HCT116 (cell line): ENCODE measurements around the gene FOXD2. TPM values are rescaled to one million over a fixed set of nuclear protein-coding genes. Genes with fewer than 3 reads are reported as not detected.

Source experiments
- ATAC-seq: fragments of 200-7000 bp; cut with Tn5 transposase; 2 replicates; pipeline ENCODE4 v1.9.1; 2020; ENCODE audit warnings: mild to moderate bottlenecking, moderate library complexity
- BruUV-seq: library from RNA; stranded (reverse); fragments of 400-500 nt; replicated peaks from 2 replicates; lab custom pipeline; 2021; lab: Mats Ljungman, UMichigan
- CTCF ChIA-PET: fragments of 300-600 bp; sonication (Branson Sonifier 250); formaldehyde crosslinking; loops from one replicate; lab custom pipeline; 2021; ENCODE audit warnings: antibody characterized with exemption; lab: Charles Lee
- POLR2A ChIA-PET: fragments of 300-600, 350-600 bp; sonication (Branson Sonifier 250); formaldehyde crosslinking; loops from one replicate; lab custom pipeline; 2021; ENCODE audit warnings: antibody characterized with exemption; lab: Charles Lee
- RAD21 ChIA-PET, 2 experiments: fragments of 300-600 bp; sonication (Branson Sonifier 250); formaldehyde crosslinking; loops; one replicate each; lab custom pipeline; 2023; ENCODE audit warnings: low total read pairs in 2 of 2; ENCODE audit not compliant: uncharacterized antibody in 2 of 2, unreplicated experiment in 2 of 2, low non-redundant PET in 1 of 2; lab: Charles Lee
- DNase-seq: peaks from one replicate; pipeline ENCODE4 v3.0.0-alpha.2; 2010; ENCODE audit warnings: low read depth, low spot score
- H2AFZ ChIP-seq: fragments of 200-600 bp; shearing (Covaris generic), sonication (generic); 2 replicates; pipeline ENCODE4 v1.6.1; 2017; ENCODE audit warnings: low read depth, mixed run types, mixed read lengths, antibody characterized with exemption, low read length; ENCODE audit not compliant: poor library complexity, severe bottlenecking
- H3K27ac ChIP-seq: 2 replicates; pipeline ENCODE4 v1.5.1; 2012; ENCODE audit warnings: low read depth, low read length
- H3K27me3 ChIP-seq: fragments of 200-600 bp; sonication (generic); 2 replicates; pipeline ENCODE4 v1.6.1; 2016; ENCODE audit warnings: mixed run types, low read length, mixed read lengths; ENCODE audit not compliant: insufficient read depth
- H3K36me3 ChIP-seq, 2 experiments: fragments of 200-500 bp in 1 of 2; fragments of 200-600 bp in 1 of 2; sonication (Bioruptor generic) in 1 of 2; sonication (generic) in 1 of 2; 2 replicates each; pipeline versions ENCODE4 v1.5.1 to v1.6.1; 2014 to 2016; ENCODE audit warnings: low read length in 2 of 2, inconsistent platforms in 1 of 2, mixed read lengths in 1 of 2, mixed run types in 1 of 2; ENCODE audit not compliant: insufficient read depth in 2 of 2, control insufficient read depth in 1 of 2
- H3K4me1 ChIP-seq, 2 experiments: fragments of 200-600 bp in 1 of 2; sonication (generic) in 1 of 2; 2 replicates each; pipeline versions ENCODE4 v1.5.1 to v1.6.1; 2012 to 2017; ENCODE audit warnings: low read length in 2 of 2, inconsistent platforms in 1 of 2, mild to moderate bottlenecking in 1 of 2, mixed read lengths in 1 of 2, mixed run types in 1 of 2, moderate library complexity in 1 of 2; ENCODE audit not compliant: insufficient read depth in 2 of 2, control insufficient read depth in 1 of 2
- H3K4me2 ChIP-seq: fragments of 200-600 bp; sonication (generic); 2 replicates; pipeline ENCODE4 v1.6.1; 2017; ENCODE audit warnings: mixed run types, low read length, mixed read lengths
- H3K4me3 ChIP-seq, 2 experiments: fragments of 200-600 bp in 1 of 2; sonication (generic) in 1 of 2; replicated peaks in 1 of 2; 2 replicates each; pipeline ENCODE4 v1.5.1; 2011 to 2016; ENCODE audit warnings: low read length in 2 of 2, control low read depth in 1 of 2, low read depth in 1 of 2, mild to moderate bottlenecking in 1 of 2, mixed read lengths in 1 of 2, mixed run types in 1 of 2
- H3K79me2 ChIP-seq: fragments of 200-600 bp; sonication (generic); 2 replicates; pipeline ENCODE4 v1.6.1; 2017; ENCODE audit warnings: mild to moderate bottlenecking, mixed run types, low read length, moderate library complexity, mixed read lengths; ENCODE audit not compliant: insufficient read depth
- H3K9ac ChIP-seq: fragments of 200-600 bp; sonication (generic); 2 replicates; pipeline ENCODE4 v1.6.1; 2016; ENCODE audit warnings: low read length, mixed read lengths
- H3K9me2 ChIP-seq: fragments of 200-600 bp; sonication (generic), shearing (Covaris generic); 2 replicates; pipeline ENCODE4 v1.6.1; 2017; ENCODE audit warnings: mixed run types, mild to moderate bottlenecking, moderate library complexity; ENCODE audit not compliant: insufficient read depth
- H3K9me3 ChIP-seq, 2 experiments: fragments of 200-500 bp in 1 of 2; fragments of 200-600 bp in 1 of 2; sonication (Bioruptor generic) in 1 of 2; sonication (generic) in 1 of 2; 2 replicates each; pipeline ENCODE4 v1.6.1; 2014 to 2017; ENCODE audit warnings: low read length in 2 of 2, mixed read lengths in 2 of 2, inconsistent platforms in 1 of 2, low read depth in 1 of 2, mild to moderate bottlenecking in 1 of 2, mixed run types in 1 of 2, moderate library complexity in 1 of 2; ENCODE audit not compliant: control insufficient read depth in 1 of 2, insufficient read depth in 1 of 2
- H4K20me1 ChIP-seq: fragments of 200-600 bp; sonication (generic), shearing (Covaris generic); 2 replicates; pipeline ENCODE4 v1.6.1; 2017; ENCODE audit warnings: mixed run types, mild to moderate bottlenecking, moderate library complexity; ENCODE audit not compliant: insufficient read depth
- ATF3 ChIP-seq: IDR thresholded peaks from 2 replicates; pipeline ENCODE4 v1.6.1; 2012
- CBX3 ChIP-seq: IDR thresholded peaks from 2 replicates; pipeline ENCODE4 v1.6.1; 2012; ENCODE audit warnings: low read depth
- CEBPB ChIP-seq: IDR thresholded peaks from 2 replicates; pipeline ENCODE4 v1.6.1; 2012; ENCODE audit warnings: low read depth
- EGR1 ChIP-seq: IDR thresholded peaks from 2 replicates; pipeline ENCODE4 v1.6.1; 2012; ENCODE audit warnings: low read depth
- ELF1 ChIP-seq: IDR thresholded peaks from 2 replicates; pipeline ENCODE4 v1.6.1; 2012; ENCODE audit warnings: low read depth, borderline replicate concordance
- EZH2 ChIP-seq: fragments of 200-600 bp; sonication (generic); IDR thresholded peaks from 2 replicates; pipeline ENCODE4 v1.6.1; 2017; ENCODE audit warnings: antibody characterized with exemption, mixed run types
- EZH2phosphoT487 ChIP-seq: fragments of 200-600 bp; IDR thresholded peaks from 2 replicates; pipeline ENCODE4 v1.6.1; 2018; ENCODE audit warnings: antibody characterized with exemption, borderline replicate concordance
- FOSL1 ChIP-seq: IDR thresholded peaks from 2 replicates; pipeline ENCODE4 v1.6.1; 2012; ENCODE audit warnings: low read depth
- MAX ChIP-seq: IDR thresholded peaks from 2 replicates; pipeline ENCODE4 v1.6.1; 2012
- POLR2A ChIP-seq: IDR thresholded peaks from 2 replicates; pipeline ENCODE4 v1.7.0; 2011; ENCODE audit warnings: borderline replicate concordance; ENCODE audit not compliant: insufficient read depth, insufficient read length; ENCODE audit errors: extremely low read depth
- RAD21 ChIP-seq: IDR thresholded peaks from 2 replicates; pipeline ENCODE4 v1.6.1; 2012; ENCODE audit warnings: low read depth, mild to moderate bottlenecking
- REST ChIP-seq: IDR thresholded peaks from 2 replicates; pipeline ENCODE4 v1.6.1; 2012; ENCODE audit warnings: low read depth
- SP1 ChIP-seq: IDR thresholded peaks from 2 replicates; pipeline ENCODE4 v1.6.1; 2012; ENCODE audit warnings: low read depth
- SRF ChIP-seq: IDR thresholded peaks from 2 replicates; pipeline ENCODE4 v1.6.1; 2012; ENCODE audit warnings: low read depth
- TCF7L2 ChIP-seq: IDR thresholded peaks from 2 replicates; pipeline ENCODE4 v1.7.0; 2011; ENCODE audit warnings: borderline replicate concordance, inconsistent platforms; ENCODE audit not compliant: insufficient read depth, insufficient read length; ENCODE audit errors: extremely low read depth
- intact Hi-C: fragments of 100-400 bp; cut with micrococcal nuclease; formaldehyde crosslinking; loops from 2 replicates; pipeline ENCODE4 v1.10.0; 2022
- total RNA-seq: library from RNA; stranded (reverse); gene quantifications from one replicate; pipeline ENCODE4 v1.2.1, GENCODE V29; 2021; ENCODE audit not compliant: unreplicated experiment
- TF ChIP-seq, protein P1 (sequence below): IDR thresholded peaks from 2 replicates; pipeline ENCODE4 v1.6.1; 2011; ENCODE audit warnings: mild to moderate bottlenecking, low read length, moderate library complexity; ENCODE audit not compliant: insufficient replicate concordance; ENCODE audit errors: extremely low read depth

The FOXD2 gene
- total RNA-seq, 1 experiment from 2014 or later = 1.9 TPM

DNA sequence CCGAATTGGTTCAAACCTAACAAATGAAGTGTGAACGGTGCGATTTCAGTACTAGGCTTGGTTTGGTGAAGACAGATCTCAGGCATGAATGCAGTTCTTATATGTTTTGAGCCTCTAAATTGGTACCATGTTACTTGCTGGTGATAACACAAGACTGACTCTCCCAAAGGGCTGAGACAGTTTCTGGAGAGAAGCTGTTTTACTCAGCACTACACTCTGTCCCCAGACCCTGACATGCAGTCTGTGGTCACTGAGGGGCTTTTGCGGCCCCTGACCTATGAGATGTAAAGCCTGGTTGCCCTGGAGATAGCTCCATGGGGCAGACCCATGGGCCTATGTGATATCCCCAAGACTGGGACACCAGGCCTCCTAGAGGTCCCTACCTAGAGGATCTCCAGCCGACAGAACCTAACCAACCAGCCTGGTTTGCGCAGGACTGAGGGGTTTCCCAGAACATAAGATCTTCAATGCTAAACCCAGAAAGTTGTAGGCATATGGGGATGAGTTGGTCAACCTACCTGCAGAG, 41.1 kb upstream of the FOXD2 start:
- H4K20me1 ChIP-seq = no peaks in the 10 kb centered on the region
- H3K79me2 ChIP-seq = no peaks in the 10 kb centered on the region
- H2AFZ ChIP-seq = no peak overlapping the region
- ChIA-PET POLR2A (no interaction called here), CTCF (no interaction called here), RAD21 (no interaction called here)
- no peaks in the 10 kb centered on the region for H3K9me2 ChIP-seq
- no peak for DNase-seq
- H3K9ac ChIP-seq = no peak overlapping the region
- H3K4me1 ChIP-seq = no peaks in the 10 kb centered on the region
- no peaks in the 10 kb centered on the region for H3K27me3 ChIP-seq
- no TSS peak for BruUV-seq
- TF ChIP-seq SRF (no peak), EZH2phosphoT487 (no peak), ATF3 (no peak), CBX3 (no peak), FOSL1 (no peak), SP1 (no peak), POLR2A (no peak), TCF7L2 (no peak), EZH2 (no peak), REST (no peak), MAX (no peak), RAD21 (no peak), ELF1 (no peak), CEBPB (no peak), EGR1 (no peak)
- TF ChIP-seq, protein P1, sequence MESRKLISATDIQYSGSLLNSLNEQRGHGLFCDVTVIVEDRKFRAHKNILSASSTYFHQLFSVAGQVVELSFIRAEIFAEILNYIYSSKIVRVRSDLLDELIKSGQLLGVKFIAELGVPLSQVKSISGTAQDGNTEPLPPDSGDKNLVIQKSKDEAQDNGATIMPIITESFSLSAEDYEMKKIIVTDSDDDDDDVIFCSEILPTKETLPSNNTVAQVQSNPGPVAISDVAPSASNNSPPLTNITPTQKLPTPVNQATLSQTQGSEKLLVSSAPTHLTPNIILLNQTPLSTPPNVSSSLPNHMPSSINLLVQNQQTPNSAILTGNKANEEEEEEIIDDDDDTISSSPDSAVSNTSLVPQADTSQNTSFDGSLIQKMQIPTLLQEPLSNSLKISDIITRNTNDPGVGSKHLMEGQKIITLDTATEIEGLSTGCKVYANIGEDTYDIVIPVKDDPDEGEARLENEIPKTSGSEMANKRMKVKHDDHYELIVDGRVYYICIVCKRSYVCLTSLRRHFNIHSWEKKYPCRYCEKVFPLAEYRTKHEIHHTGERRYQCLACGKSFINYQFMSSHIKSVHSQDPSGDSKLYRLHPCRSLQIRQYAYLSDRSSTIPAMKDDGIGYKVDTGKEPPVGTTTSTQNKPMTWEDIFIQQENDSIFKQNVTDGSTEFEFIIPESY = no peak
- intact Hi-C loops = no loop called here
- H3K36me3 ChIP-seq = no peaks in the 10 kb centered on the region
- ATAC-seq = no peak
- H3K9me3 ChIP-seq = no peaks in the 10 kb centered on the region
- no peak overlapping the region for H3K4me2 ChIP-seq
- no peak overlapping the region for H3K4me3 ChIP-seq
- no peak overlapping the region for H3K27ac ChIP-seq
